Renal cortex interstitium (tissue), 11 donors: ENCODE measurements around the gene ARL8A. TPM values are rescaled to one million over a fixed set of nuclear protein-coding genes. Genes with fewer than 3 reads are reported as not detected.

Experiments
- DNase-seq, 11 donors: peaks; one replicate each; pipeline ENCODE4 v3.0.0-alpha.2; 2013; ENCODE audit warnings: low read depth in 9 of 11, low spot score in 4 of 11; ENCODE audit errors: extremely low read depth in 1 of 11
- polyA plus RNA-seq, 3 donors: library from polyadenylated mRNA; unstranded; fragments of 120-200 nt; gene quantifications; one replicate each; pipeline ENCODE4 v1.2.1, GENCODE V29; 2013; ENCODE audit not compliant: insufficient read length in 3 of 3

The ARL8A gene
- polyA plus RNA-seq, 3 donors = 41.4 to 43.3 (median 42.3) TPM

- DNase-seq = no peak
Observed at GRCh38 chr1:202106340-202107254, 37.9 kb downstream of the ARL8A start.

GRCh38 chr1:202105571-202106339, 38.8 kb downstream of the ARL8A start:
- DNase-seq = no peak

- DNase-seq = no peak
Observed at GRCh38 chr1:202104073-202104472, 40.5 kb downstream of the ARL8A start.

- DNase-seq = no peak
Observed at GRCh38 chr1:202101184-202101583, 43.4 kb downstream of the ARL8A start.

- no peak for DNase-seq
Observed at GRCh38 chr1:202093858-202094257, 50.7 kb downstream of the ARL8A start.

- no peak for DNase-seq
Observed at GRCh38 chr1:202090994-202091393, 53.5 kb downstream of the ARL8A start.

- DNase-seq = no peak
Observed at GRCh38 chr1:202088206-202088605, 56.3 kb downstream of the ARL8A start.

- no peak for DNase-seq
Observed at GRCh38 chr1:202086579-202087350, 57.8 kb downstream of the ARL8A start.

GRCh38 chr1:202085682-202086373, 58.7 kb downstream of the ARL8A start:
- DNase-seq = no peak

- no peak for DNase-seq
Observed at GRCh38 chr1:202084791-202085681, 59.5 kb downstream of the ARL8A start.

Other genes with a start within 250 kb of the ARL8A start
- 1 to 10 TPM; 3.4 to 5.2 (median 4.3) TPM for gene LMOD1, start 198.2 kb downstream of the ARL8A start, polyA plus RNA-seq
- 10 to 100 TPM; 62.9 to 67.9 (median 63.4) TPM for gene TIMM17A, start 189.2 kb downstream of the ARL8A start, polyA plus RNA-seq
- gene RNPEP, start 162.1 kb downstream of the ARL8A start, polyA plus RNA-seq = 10 to 100 TPM; 62.5 to 69.6 (median 63.3) TPM
- gene ELF3, start 134.2 kb downstream of the ARL8A start, polyA plus RNA-seq = 10 to 100 TPM; 40.7 to 84.8 (median 40.8) TPM
- gene GPR37L1, start 21.8 kb downstream of the ARL8A start, polyA plus RNA-seq = under 1 TPM in 2 of 3 donors, not detected in 1; 0.04 to 0.06 TPM
- gene PTPN7, start 15.9 kb upstream of the ARL8A start, polyA plus RNA-seq = 1 to 10 TPM; 1.0 to 1.7 (median 1.0) TPM
- 1 to 10 TPM in 2 of 3 donors, under 1 TPM in 1; 0.70 to 1.5 (median 1.0) TPM for gene LGR6, start 49.1 kb upstream of the ARL8A start, polyA plus RNA-seq
- 10 to 100 TPM; 24.5 to 37.5 (median 35.4) TPM for gene UBE2T, start 197.2 kb upstream of the ARL8A start, polyA plus RNA-seq
- 10 to 100 TPM; 17.4 to 24.0 (median 19.2) TPM for gene PPP1R12B, start 204.0 kb upstream of the ARL8A start, polyA plus RNA-seq